ENCODE results near the gene MMGT1.

MMGT1 gene

DNA sequence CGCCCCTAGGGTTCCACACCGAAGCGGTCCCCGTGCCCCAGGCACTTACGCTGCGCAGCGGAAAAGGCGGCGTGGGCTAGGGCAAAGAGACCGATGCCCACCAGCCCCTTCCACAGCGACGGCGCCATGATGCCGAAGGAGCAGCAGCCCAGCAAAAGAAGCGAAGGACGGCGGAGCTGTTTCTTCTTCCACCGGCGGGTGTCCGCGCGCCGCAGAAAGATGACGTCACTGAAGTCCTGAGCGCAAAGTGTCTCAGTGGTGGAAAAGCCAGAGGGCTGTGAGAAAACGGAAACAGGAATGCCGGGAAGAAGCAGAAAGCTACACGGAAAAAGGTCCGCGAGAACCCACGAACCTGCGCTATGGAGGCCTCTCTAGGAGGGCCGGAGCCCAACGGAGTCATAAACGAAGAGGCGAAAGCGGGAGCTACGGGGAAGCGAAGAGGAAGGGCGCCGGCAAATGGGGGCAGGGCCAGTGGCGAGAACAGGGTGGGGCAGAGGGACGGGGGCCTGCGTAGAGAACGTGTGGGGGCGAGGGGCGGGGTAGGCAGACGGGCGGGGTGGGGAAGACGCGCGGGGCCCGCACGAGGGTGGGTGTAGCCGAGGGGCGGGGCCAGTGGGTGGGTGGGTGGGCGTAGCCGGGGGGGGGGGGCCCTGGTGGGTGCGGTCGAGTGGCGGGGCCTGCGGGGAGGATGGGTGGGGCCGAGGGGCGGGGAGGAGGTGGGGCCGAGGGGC is at the start of gene MMGT1:
Gene MMGT1, minus strand, starts transcription at position 441 of the 731 bp plus-strand sequence. Its CDS starts 313 bp downstream, at position 128.
- Histone ChIP-seq H3K9ac (ENCODE audit: low read depth, low read length) (peak within 1 kb of the TSS; percentile 94), H3K4me3 (ENCODE audit: low read depth, low read length) (peak within 1 kb of the TSS; percentile 100), H3K27me3 (ENCODE audit: control insufficient read depth, insufficient read depth, low read length) (no peaks in the 10 kb centered on the region), H3K4me1 (ENCODE audit: control insufficient read depth, insufficient read depth, low read length) (peaks cover 14% of the 10 kb centered on the region; the same call in 1 of the 2 replicates), H3K9me3 (ENCODE audit: control insufficient read depth, insufficient read depth, low read length) (no peaks in the 10 kb centered on the region), H3K27ac (ENCODE audit: low read depth, low read length) (peak within 1 kb of the TSS; percentile 93), H3K36me3 (ENCODE audit: control insufficient read depth, insufficient read depth, low read length) (peaks cover 13% of the 10 kb centered on the region)

DNA sequence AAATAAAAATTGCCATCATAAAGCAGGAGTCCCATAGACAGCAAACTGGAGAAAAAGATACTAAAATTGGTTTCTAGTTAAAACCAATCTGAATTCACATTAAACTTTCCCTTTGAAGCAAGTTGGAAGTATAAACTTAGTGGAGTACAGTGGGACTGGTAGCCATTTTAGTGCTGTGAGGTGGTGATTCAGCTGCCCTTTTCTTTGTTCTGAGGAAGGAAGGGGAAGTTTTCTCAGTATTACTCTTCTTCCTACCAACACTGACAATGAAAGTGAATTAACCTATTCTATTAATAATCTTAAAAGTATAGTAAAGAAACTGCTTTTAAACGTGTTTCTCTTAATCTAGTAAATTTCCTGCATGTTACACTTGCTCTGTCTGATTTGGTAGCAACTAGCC is 48.1 kb upstream of the MMGT1 start:
- Histone ChIP-seq H3K27ac (ENCODE audit: low read depth, low read length) (no peak overlapping the region), H3K9ac (ENCODE audit: low read depth, low read length) (no peak overlapping the region), H3K4me1 (ENCODE audit: control insufficient read depth, insufficient read depth, low read length) (no peaks in the 10 kb centered on the region), H3K4me3 (ENCODE audit: low read depth, low read length) (no peak overlapping the region), H3K27me3 (ENCODE audit: control insufficient read depth, insufficient read depth, low read length) (no peaks in the 10 kb centered on the region), H3K9me3 (ENCODE audit: control insufficient read depth, insufficient read depth, low read length) (no peaks in the 10 kb centered on the region), H3K36me3 (ENCODE audit: control insufficient read depth, insufficient read depth, low read length) (peaks cover 66% of the 10 kb centered on the region)

DNA sequence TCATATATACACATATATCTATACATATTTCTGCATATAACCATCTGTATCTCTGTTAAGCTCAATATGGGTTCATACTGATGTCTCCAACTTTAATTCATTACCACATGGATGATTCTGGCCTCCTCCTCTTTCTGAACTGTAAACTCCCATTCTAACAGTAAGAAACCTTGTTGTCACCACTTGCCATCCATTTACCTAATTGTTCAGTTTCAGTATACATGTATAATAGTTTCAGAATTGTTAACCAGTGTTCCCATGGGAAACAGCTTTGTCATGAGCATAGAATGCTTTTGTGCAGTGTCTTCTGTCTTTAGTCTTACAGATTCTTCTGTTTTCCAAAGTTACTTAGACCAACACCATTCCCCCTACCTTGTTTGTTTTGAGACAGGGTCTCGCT is 47.4 kb upstream of the MMGT1 start:
- H3K9ac ChIP-seq (ENCODE audit: low read depth, low read length): no peak overlapping the region
- H3K9me3 ChIP-seq (ENCODE audit: control insufficient read depth, insufficient read depth, low read length): no peaks in the 10 kb centered on the region
- H3K27me3 ChIP-seq (ENCODE audit: control insufficient read depth, insufficient read depth, low read length): no peaks in the 10 kb centered on the region
- no peak overlapping the region for H3K27ac ChIP-seq (ENCODE audit: low read depth, low read length)
- no peaks in the 10 kb centered on the region for H3K4me1 ChIP-seq (ENCODE audit: control insufficient read depth, insufficient read depth, low read length)
- H3K4me3 ChIP-seq (ENCODE audit: low read depth, low read length): no peak overlapping the region
- H3K36me3 ChIP-seq (ENCODE audit: control insufficient read depth, insufficient read depth, low read length): peaks cover 71% of the 10 kb centered on the region

DNA sequence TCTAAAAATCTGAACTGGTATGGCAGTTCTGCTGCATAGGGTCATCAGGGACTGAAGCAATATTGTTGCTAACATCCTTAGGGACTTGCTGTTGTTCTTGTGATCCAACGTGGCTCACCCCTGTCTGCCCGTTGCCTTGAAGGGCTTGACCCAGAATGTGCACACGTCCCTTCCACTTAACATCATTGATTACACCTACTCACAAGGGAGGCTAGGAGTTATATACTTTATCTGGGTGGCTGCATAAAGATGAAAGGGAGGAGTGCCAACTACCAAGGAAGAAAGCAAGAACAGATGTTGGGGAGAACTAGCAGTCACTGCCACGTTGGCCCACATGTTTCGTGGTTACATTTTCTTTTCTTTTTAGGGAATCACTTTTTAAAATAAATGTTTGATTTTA is 45.4 kb upstream of the MMGT1 start:
- Histone ChIP-seq H3K9ac (ENCODE audit: low read depth, low read length) (no peak overlapping the region), H3K27ac (ENCODE audit: low read depth, low read length) (no peak overlapping the region), H3K36me3 (ENCODE audit: control insufficient read depth, insufficient read depth, low read length) (peaks cover 71% of the 10 kb centered on the region), H3K4me1 (ENCODE audit: control insufficient read depth, insufficient read depth, low read length) (no peaks in the 10 kb centered on the region), H3K4me3 (ENCODE audit: low read depth, low read length) (no peak overlapping the region), H3K27me3 (ENCODE audit: control insufficient read depth, insufficient read depth, low read length) (no peaks in the 10 kb centered on the region), H3K9me3 (ENCODE audit: control insufficient read depth, insufficient read depth, low read length) (no peaks in the 10 kb centered on the region)

DNA sequence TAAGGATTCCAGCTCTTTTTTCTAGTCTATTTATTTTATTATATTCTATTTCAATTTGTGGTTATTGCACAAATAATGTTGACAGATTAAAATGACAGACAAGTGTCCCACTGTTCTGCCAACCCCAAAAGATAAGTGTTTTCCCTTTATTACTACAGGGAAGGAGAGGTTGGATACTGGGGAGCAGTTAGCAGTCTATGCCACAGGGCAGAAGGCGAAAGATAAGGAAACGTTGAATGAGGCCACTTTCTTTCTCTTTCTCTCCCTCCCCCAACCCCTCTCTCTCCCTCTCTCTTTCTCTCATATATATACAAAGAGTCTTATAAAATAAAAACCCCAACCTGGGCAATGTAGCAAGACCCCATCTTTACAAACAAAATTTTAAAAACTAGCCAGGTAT is 43.1 kb upstream of the MMGT1 start:
- Histone ChIP-seq H3K27ac (ENCODE audit: low read depth, low read length) (no peak overlapping the region), H3K4me1 (ENCODE audit: control insufficient read depth, insufficient read depth, low read length) (no peaks in the 10 kb centered on the region), H3K9me3 (ENCODE audit: control insufficient read depth, insufficient read depth, low read length) (no peaks in the 10 kb centered on the region), H3K27me3 (ENCODE audit: control insufficient read depth, insufficient read depth, low read length) (no peaks in the 10 kb centered on the region), H3K4me3 (ENCODE audit: low read depth, low read length) (no peak overlapping the region), H3K36me3 (ENCODE audit: control insufficient read depth, insufficient read depth, low read length) (peaks cover 80% of the 10 kb centered on the region), H3K9ac (ENCODE audit: low read depth, low read length) (no peak overlapping the region)

DNA sequence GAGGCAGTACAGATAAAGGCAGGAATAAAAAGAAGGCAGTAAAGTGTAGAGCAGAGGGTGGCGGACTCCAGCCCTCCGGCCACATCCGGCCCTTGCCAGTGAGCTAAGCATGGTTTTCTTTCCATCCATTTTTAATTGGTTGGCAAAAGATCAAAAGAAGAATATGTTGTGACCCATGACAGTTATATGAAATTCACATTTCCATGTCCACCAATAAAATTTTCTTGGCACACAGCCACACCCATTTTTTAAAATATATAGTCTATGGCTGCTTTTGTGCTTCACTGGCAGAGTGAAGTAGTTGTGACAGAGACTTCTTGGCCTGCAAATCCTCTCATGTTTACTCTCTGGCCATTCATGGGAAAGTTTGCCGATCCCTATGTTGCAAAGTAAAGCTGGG is 41.2 kb upstream of the MMGT1 start:
- Histone ChIP-seq H3K9me3 (ENCODE audit: control insufficient read depth, insufficient read depth, low read length) (no peaks in the 10 kb centered on the region), H3K4me3 (ENCODE audit: low read depth, low read length) (no peak overlapping the region), H3K4me1 (ENCODE audit: control insufficient read depth, insufficient read depth, low read length) (no peaks in the 10 kb centered on the region), H3K36me3 (ENCODE audit: control insufficient read depth, insufficient read depth, low read length) (peaks cover 67% of the 10 kb centered on the region), H3K27ac (ENCODE audit: low read depth, low read length) (no peak overlapping the region), H3K27me3 (ENCODE audit: control insufficient read depth, insufficient read depth, low read length) (no peaks in the 10 kb centered on the region), H3K9ac (ENCODE audit: low read depth, low read length) (no peak overlapping the region)

DNA sequence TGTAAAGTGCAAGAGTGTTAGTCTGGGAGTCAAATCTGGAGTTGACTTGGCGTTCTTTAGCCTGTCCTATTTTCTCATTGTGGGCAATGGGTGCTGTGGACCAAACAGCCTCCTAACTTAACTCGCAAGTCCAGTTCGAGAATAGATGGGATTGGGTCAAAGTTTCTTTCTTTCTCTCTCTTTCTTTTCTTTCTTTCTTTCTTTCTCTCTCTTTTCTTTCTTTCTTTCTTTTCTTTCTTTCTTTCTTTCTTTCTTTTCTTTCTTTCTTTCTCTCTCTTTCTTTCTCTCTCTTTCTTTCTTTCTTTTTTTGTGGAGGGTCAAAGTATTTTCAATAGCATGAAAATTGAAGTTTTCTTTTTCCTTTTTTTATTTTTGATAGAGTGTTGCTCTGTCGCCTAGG is 14.5 kb upstream of the MMGT1 start:
- Histone ChIP-seq H3K36me3 (ENCODE audit: control insufficient read depth, insufficient read depth, low read length) (no peaks in the 10 kb centered on the region), H3K27me3 (ENCODE audit: control insufficient read depth, insufficient read depth, low read length) (no peaks in the 10 kb centered on the region), H3K9ac (ENCODE audit: low read depth, low read length) (no peak overlapping the region)

DNA sequence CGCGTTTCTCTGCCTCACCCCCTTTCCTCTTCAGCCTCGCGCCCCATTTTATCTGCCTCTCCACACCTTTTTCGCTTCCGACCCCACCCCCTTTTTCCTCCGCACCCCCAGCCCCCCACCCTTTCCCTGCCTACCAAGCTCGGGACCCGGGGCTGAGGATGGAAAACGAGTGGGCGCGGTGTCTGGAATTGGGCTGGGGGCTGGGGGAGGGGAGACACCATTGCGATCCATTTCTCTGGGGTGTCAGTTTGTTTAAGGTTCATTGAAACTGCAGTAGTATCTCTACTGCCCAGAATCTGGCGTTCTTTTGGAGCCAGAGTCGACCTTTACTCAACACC is 12.2 kb upstream of the MMGT1 start:
- Histone ChIP-seq H3K27ac (ENCODE audit: low read depth, low read length) (no peak overlapping the region), H3K27me3 (ENCODE audit: control insufficient read depth, insufficient read depth, low read length) (no peaks in the 10 kb centered on the region; the same call in 1 of the 2 replicates), H3K9me3 (ENCODE audit: control insufficient read depth, insufficient read depth, low read length) (no peaks in the 10 kb centered on the region), H3K4me1 (ENCODE audit: control insufficient read depth, insufficient read depth, low read length) (peaks cover 17% of the 10 kb centered on the region; the same call in 1 of the 2 replicates), H3K4me3 (ENCODE audit: low read depth, low read length) (peak overlapping the region; percentile 96), H3K36me3 (ENCODE audit: control insufficient read depth, insufficient read depth, low read length) (no peaks in the 10 kb centered on the region), H3K9ac (ENCODE audit: low read depth, low read length) (peak overlapping the region; percentile 69; the same call in 1 of the 2 replicates)

More for the DNA sequence above, 14.5 kb upstream of the MMGT1 start:
- H3K9me3 ChIP-seq (ENCODE audit: control insufficient read depth, insufficient read depth, low read length): no peaks in the 10 kb centered on the region
- peaks cover 17% of the 10 kb centered on the region; the same call in 1 of the 2 replicates for H3K4me1 ChIP-seq (ENCODE audit: control insufficient read depth, insufficient read depth, low read length)
- no peak overlapping the region for H3K4me3 ChIP-seq (ENCODE audit: low read depth, low read length)
- H3K27ac ChIP-seq (ENCODE audit: low read depth, low read length): no peak overlapping the region

DNA sequence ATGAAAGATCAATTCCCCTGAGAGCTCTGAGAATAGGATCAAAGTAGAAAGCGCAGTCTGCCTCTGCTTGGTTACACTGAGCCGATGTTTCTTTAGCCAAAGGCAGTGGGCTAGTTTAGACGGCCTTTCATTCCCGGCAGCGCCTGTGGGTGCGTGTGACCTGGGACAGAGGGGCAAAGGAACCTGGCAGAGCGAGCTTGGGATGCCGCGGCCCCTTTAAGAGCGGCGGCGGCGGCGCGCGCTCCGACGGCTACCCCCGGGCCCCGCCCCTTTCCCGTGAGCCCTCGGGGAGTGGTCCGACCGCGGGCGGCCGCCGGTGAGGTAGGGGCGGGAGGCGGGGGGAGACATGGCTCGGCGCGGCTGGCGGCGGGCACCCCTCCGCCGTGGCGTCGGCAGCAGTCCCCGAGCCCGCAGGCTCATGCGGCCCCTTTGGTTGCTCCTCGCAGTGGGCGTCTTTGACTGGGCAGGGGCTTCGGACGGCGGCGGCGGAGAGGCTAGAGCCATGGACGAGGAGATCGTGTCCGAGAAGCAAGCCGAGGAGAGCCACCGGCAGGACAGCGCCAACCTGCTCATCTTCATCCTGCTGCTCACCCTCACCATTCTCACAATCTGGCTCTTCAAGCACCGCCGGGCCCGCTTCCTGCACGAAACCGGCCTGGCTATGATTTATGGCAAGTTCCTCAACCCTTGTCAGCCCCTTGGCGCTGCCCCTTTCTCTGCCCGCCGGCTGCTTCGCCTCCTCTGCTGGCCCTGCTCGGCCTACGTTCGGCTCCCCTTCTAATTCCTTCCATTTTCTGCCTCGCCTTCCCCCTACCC is 11.6 kb upstream of the MMGT1 start, which contains the start of gene SLC9A6:
Gene SLC9A6, plus strand, starts transcription at position 279 of the 816 bp plus-strand sequence. Its CDS starts 224 bp downstream, at position 503.
- Histone ChIP-seq H3K4me3 (ENCODE audit: low read depth, low read length) (peak within 1 kb of the TSS; percentile 96), H3K4me1 (ENCODE audit: control insufficient read depth, insufficient read depth, low read length) (peaks cover 17% of the 10 kb centered on the region; the same call in 1 of the 2 replicates), H3K9me3 (ENCODE audit: control insufficient read depth, insufficient read depth, low read length) (no peaks in the 10 kb centered on the region), H3K9ac (ENCODE audit: low read depth, low read length) (peak within 1 kb of the TSS; percentile 69), H3K27me3 (ENCODE audit: control insufficient read depth, insufficient read depth, low read length) (no peaks in the 10 kb centered on the region; the same call in 1 of the 2 replicates), H3K36me3 (ENCODE audit: control insufficient read depth, insufficient read depth, low read length) (no peaks in the 10 kb centered on the region), H3K27ac (ENCODE audit: low read depth, low read length) (peak within 1 kb of the TSS; percentile 45)

DNA sequence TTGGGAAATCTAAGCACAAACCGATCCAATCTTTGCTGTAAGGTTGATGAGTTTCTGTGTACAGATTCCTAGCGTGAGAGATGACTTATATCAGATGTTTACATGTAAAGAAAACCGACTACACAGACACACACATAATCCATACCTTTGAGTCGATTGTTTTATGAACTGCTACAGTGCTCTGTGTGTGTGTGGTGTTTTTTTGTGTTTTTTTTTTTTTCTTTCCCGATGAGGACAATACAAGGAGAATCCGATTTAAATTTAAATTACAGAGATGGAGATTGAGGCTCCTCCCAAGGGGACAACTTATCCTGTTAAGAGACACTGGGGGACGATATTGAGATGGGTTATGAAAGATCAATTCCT is 11.0 kb upstream of the MMGT1 start:
- H3K4me1 ChIP-seq (ENCODE audit: control insufficient read depth, insufficient read depth, low read length): peaks cover 17% of the 10 kb centered on the region; the same call in 1 of the 2 replicates
- H3K27ac ChIP-seq (ENCODE audit: low read depth, low read length): no peak overlapping the region
- no peaks in the 10 kb centered on the region for H3K9me3 ChIP-seq (ENCODE audit: control insufficient read depth, insufficient read depth, low read length)
- no peaks in the 10 kb centered on the region; the same call in 1 of the 2 replicates for H3K27me3 ChIP-seq (ENCODE audit: control insufficient read depth, insufficient read depth, low read length)
- peak overlapping the region; percentile 65 for H3K9ac ChIP-seq (ENCODE audit: low read depth, low read length)
- H3K36me3 ChIP-seq (ENCODE audit: control insufficient read depth, insufficient read depth, low read length): no peaks in the 10 kb centered on the region
- peak overlapping the region; percentile 96 for H3K4me3 ChIP-seq (ENCODE audit: low read depth, low read length)

DNA sequence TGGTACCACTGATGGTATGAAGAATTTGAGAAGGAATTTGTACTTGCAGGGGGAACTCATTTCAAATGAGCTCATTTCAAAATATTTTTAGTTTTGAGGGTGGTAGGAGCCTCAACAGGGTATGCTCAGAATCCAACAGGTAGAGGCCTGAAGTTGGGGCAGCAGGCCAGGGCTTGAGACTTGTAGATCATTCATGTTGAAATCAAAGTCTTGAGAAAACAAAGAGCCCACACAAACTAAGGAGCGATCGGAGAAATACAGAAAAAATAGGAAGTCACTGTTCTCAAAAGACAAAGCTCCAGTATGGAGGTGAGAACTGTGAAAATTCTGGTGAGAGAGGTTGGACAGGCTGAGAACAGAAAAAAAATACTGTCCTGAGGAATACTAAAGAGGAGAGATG is 10.5 kb upstream of the MMGT1 start:
- no peaks in the 10 kb centered on the region for H3K36me3 ChIP-seq (ENCODE audit: control insufficient read depth, insufficient read depth, low read length)
- no peak overlapping the region for H3K9ac ChIP-seq (ENCODE audit: low read depth, low read length)
- H3K4me1 ChIP-seq (ENCODE audit: control insufficient read depth, insufficient read depth, low read length): peaks cover 17% of the 10 kb centered on the region; the same call in 1 of the 2 replicates
- H3K9me3 ChIP-seq (ENCODE audit: control insufficient read depth, insufficient read depth, low read length): no peaks in the 10 kb centered on the region
- H3K4me3 ChIP-seq (ENCODE audit: low read depth, low read length): peak overlapping the region; percentile 96
- no peak overlapping the region for H3K27ac ChIP-seq (ENCODE audit: low read depth, low read length)
- no peaks in the 10 kb centered on the region; the same call in 1 of the 2 replicates for H3K27me3 ChIP-seq (ENCODE audit: control insufficient read depth, insufficient read depth, low read length)
